ENCODE data around the gene TLX1. TPM values are rescaled to one million over a fixed set of nuclear protein-coding genes. Genes with fewer than 3 reads are reported as not detected.

Gene TLX1
- polyA plus RNA-seq, 1 donor (not counting 4 experiments of a cell fraction or from before 2014, with no cell fraction given) = not detected

GRCh38 chr10:101157756-101158458, 26.8 kb downstream of the TLX1 start:
- DNase-seq (ENCODE audit: low read depth, low spot score) (no peak), FAIRE-seq (no peak)
- no peak overlapping the region for H3K9ac ChIP-seq (ENCODE audit: control insufficient read depth, extremely low read depth, insufficient read depth, low read length)
- no peaks in the 10 kb centered on the region for H3K79me2 ChIP-seq (ENCODE audit: control insufficient read depth, insufficient read depth, low read length)
- H3K9me3 ChIP-seq (ENCODE audit: control insufficient read depth, low read depth, low read length) = no peaks in the 10 kb centered on the region
- H3K9me1 ChIP-seq (ENCODE audit: control insufficient read depth, extremely low read depth, insufficient read depth, low read length) = no peaks in the 10 kb centered on the region
- dilution Hi-C loops (cut with MboI; ENCODE audit: extremely low pct_ligation_motif_present, low sequenced_read_pairs) = no loop called here
- H3K4me3 ChIP-seq (ENCODE audit: control insufficient read depth in 2 of 3, extremely low read depth in 1 of 3, insufficient read depth in 2 of 3, low read depth in 1 of 3, low read length in 3 of 3) = no peak overlapping the region
- no peak overlapping the region for H3K4me2 ChIP-seq (ENCODE audit: control insufficient read depth, extremely low read depth, insufficient read depth, low read depth, low read length)
- no peak overlapping the region for H3K27ac ChIP-seq (ENCODE audit: control insufficient read depth, insufficient read depth, low read length)
- H3K4me1 ChIP-seq (ENCODE audit: control insufficient read depth, extremely low read depth, insufficient read depth, low read length) = peaks cover 12% of the 10 kb centered on the region
- TF ChIP-seq, protein P1, sequence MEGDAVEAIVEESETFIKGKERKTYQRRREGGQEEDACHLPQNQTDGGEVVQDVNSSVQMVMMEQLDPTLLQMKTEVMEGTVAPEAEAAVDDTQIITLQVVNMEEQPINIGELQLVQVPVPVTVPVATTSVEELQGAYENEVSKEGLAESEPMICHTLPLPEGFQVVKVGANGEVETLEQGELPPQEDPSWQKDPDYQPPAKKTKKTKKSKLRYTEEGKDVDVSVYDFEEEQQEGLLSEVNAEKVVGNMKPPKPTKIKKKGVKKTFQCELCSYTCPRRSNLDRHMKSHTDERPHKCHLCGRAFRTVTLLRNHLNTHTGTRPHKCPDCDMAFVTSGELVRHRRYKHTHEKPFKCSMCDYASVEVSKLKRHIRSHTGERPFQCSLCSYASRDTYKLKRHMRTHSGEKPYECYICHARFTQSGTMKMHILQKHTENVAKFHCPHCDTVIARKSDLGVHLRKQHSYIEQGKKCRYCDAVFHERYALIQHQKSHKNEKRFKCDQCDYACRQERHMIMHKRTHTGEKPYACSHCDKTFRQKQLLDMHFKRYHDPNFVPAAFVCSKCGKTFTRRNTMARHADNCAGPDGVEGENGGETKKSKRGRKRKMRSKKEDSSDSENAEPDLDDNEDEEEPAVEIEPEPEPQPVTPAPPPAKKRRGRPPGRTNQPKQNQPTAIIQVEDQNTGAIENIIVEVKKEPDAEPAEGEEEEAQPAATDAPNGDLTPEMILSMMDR (optimal IDR thresholded peaks at IDR 0.05 in 1 of 3, IDR thresholded peaks at IDR 0.05 in 1 of 3, conservative IDR thresholded peaks at IDR 0.05 in 1 of 3; ENCODE audit: extremely low read depth in 1 of 3, insufficient read depth in 2 of 3, low read length in 3 of 3) = no peak
- TF ChIP-seq EZH2 (IDR thresholded peaks at IDR 0.05; ENCODE audit: low read length) = no peak
- no peaks in the 10 kb centered on the region for H3K36me3 ChIP-seq (ENCODE audit: control insufficient read depth in 2 of 2, extremely low read depth in 1 of 2, insufficient read depth in 2 of 2, low read length in 2 of 2)
- H4K20me1 ChIP-seq (ENCODE audit: control insufficient read depth, extremely low read depth, insufficient read depth, low read length) = no peaks in the 10 kb centered on the region
- H2AFZ ChIP-seq (ENCODE audit: control insufficient read depth, low read length) = peak overlapping the region; percentile 35
- H3K27me3 ChIP-seq (ENCODE audit: control insufficient read depth, extremely low read depth, insufficient read depth, low read length) = peaks cover 17% of the 10 kb centered on the region

DNA sequence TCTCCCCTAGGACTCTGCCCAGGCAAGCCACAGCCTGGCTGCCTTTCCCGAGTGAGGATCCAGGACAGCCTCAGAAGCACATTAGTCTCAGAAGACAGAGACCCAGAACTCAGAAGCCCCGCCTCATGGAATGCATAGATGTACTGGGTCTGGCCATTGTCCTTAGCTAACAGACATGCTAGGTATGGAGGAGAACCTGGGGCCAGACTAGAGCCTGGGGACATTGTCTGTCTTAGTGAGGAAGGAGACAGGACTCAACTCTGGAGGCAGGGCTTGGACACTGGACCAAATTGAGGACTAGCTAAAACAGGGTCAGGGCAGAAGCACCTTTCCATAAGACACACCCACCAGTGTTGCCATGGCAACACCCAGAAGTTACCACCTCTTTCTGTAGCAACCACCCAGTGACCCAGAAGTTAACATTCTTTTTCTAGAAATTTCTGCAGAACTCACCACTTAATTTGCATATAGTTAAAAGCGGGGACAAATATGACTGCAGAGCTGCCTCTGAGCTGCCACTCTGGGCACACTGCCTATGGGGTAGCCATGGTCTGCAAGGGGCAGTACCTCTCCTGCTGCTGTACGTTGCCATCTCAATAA, 27.5 kb downstream of the TLX1 start:
- H3K9ac ChIP-seq (ENCODE audit: control insufficient read depth, extremely low read depth, insufficient read depth, low read length) = no peak overlapping the region
- peaks cover 12% of the 10 kb centered on the region for H3K4me1 ChIP-seq (ENCODE audit: control insufficient read depth, extremely low read depth, insufficient read depth, low read length)
- H3K79me2 ChIP-seq (ENCODE audit: control insufficient read depth, insufficient read depth, low read length) = no peaks in the 10 kb centered on the region
- no peak for DNase-seq (ENCODE audit: low read depth, low spot score)
- H3K27ac ChIP-seq (ENCODE audit: control insufficient read depth, insufficient read depth, low read length) = no peak overlapping the region
- H3K4me2 ChIP-seq (ENCODE audit: control insufficient read depth, extremely low read depth, insufficient read depth, low read depth, low read length) = no peak overlapping the region
- H3K36me3 ChIP-seq (ENCODE audit: control insufficient read depth in 2 of 2, extremely low read depth in 1 of 2, insufficient read depth in 2 of 2, low read length in 2 of 2) = no peaks in the 10 kb centered on the region
- FAIRE-seq = no peak
- no peaks in the 10 kb centered on the region for H4K20me1 ChIP-seq (ENCODE audit: control insufficient read depth, extremely low read depth, insufficient read depth, low read length)
- H3K9me3 ChIP-seq (ENCODE audit: control insufficient read depth, low read depth, low read length) = no peaks in the 10 kb centered on the region
- H3K4me3 ChIP-seq (ENCODE audit: control insufficient read depth in 2 of 3, extremely low read depth in 1 of 3, insufficient read depth in 2 of 3, low read depth in 1 of 3, low read length in 3 of 3) = no peak overlapping the region
- dilution Hi-C loops (cut with MboI; ENCODE audit: extremely low pct_ligation_motif_present, low sequenced_read_pairs) = no loop called here
- peak overlapping the region; percentile 35 for H2AFZ ChIP-seq (ENCODE audit: control insufficient read depth, low read length)
- peaks cover 19% of the 10 kb centered on the region for H3K27me3 ChIP-seq (ENCODE audit: control insufficient read depth, extremely low read depth, insufficient read depth, low read length)
- no peaks in the 10 kb centered on the region for H3K9me1 ChIP-seq (ENCODE audit: control insufficient read depth, extremely low read depth, insufficient read depth, low read length)
- TF ChIP-seq, protein P1 (optimal IDR thresholded peaks at IDR 0.05 in 1 of 3, IDR thresholded peaks at IDR 0.05 in 1 of 3, conservative IDR thresholded peaks at IDR 0.05 in 1 of 3; ENCODE audit: extremely low read depth in 1 of 3, insufficient read depth in 2 of 3, low read length in 3 of 3) = no peak
- TF ChIP-seq EZH2 (IDR thresholded peaks at IDR 0.05; ENCODE audit: low read length) = no peak

Measured in keratinocyte (primary cell).